IMR-90 (cell line): Measurements from ENCODE around the gene PAAF1. TPM values are rescaled to one million over a fixed set of nuclear protein-coding genes. Genes with fewer than 3 reads are reported as not detected.

Source experiments
- ATAC-seq: fragments of 200-7000 bp; cut with Tn5 transposase; 2 replicates; pipeline ENCODE4 v1.9.1; 2020; ENCODE audit warnings: low read depth, mild to moderate bottlenecking, moderate library complexity
- BruUV-seq: library from RNA; stranded (reverse); fragments of 400-500 nt; replicated peaks from 2 replicates; lab custom pipeline; 2021; lab: Mats Ljungman, UMichigan
- CTCF ChIA-PET: fragments of 300-600 bp; formaldehyde crosslinking; extraction: SDS; loops from one replicate; lab custom pipeline; 2021; ENCODE audit warnings: antibody characterized with exemption; lab: Yijun Ruan, JAX
- POLR2A ChIA-PET: fragments of 300-600 bp; sonication (Branson Sonifier 250); formaldehyde crosslinking; loops from one replicate; lab custom pipeline; 2022; ENCODE audit warnings: antibody characterized with exemption; ENCODE audit not compliant: unreplicated experiment; lab: Charles Lee
- DNase-seq: peaks from one replicate; pipeline ENCODE4 v3.0.0; 2013
- H2AFZ ChIP-seq: replicated peaks from 2 replicates; pipeline ENCODE3; 2013; ENCODE audit warnings: low read length, mild to moderate bottlenecking; ENCODE audit not compliant: poor library complexity
- H2AK5ac ChIP-seq: 2 replicates; pipeline ENCODE4 v1.6.1; 2013; ENCODE audit warnings: low read depth, low read length, inconsistent platforms
- H2AK9ac ChIP-seq: replicated peaks from 2 replicates; pipeline ENCODE3; 2013; ENCODE audit warnings: mild to moderate bottlenecking, low read depth, low read length, moderate library complexity; ENCODE audit not compliant: poor library complexity
- H2BK120ac ChIP-seq: 2 replicates; pipeline ENCODE4 v1.6.1; 2013; ENCODE audit warnings: low read depth, low read length, inconsistent platforms
- H2BK15ac ChIP-seq: 3 replicates; pipeline ENCODE4 v1.6.1; 2013; ENCODE audit warnings: low read depth, low read length, inconsistent platforms
- H2BK20ac ChIP-seq: 2 replicates; pipeline ENCODE4 v1.6.1; 2013; ENCODE audit warnings: low read depth, mild to moderate bottlenecking, inconsistent platforms, low read length, moderate library complexity
- H2BK5ac ChIP-seq: 2 replicates; pipeline ENCODE4 v1.6.1; 2013; ENCODE audit warnings: mild to moderate bottlenecking, low read depth, low read length, inconsistent platforms; ENCODE audit not compliant: poor library complexity, severe bottlenecking
- H3K14ac ChIP-seq: replicated peaks from 2 replicates; pipeline ENCODE4 v1.6.1; 2013; ENCODE audit warnings: low read depth, low read length, inconsistent platforms
- H3K18ac ChIP-seq: 2 replicates; pipeline ENCODE4 v1.6.1; 2013; ENCODE audit warnings: low read depth, low read length, control low read depth
- H3K23ac ChIP-seq: 2 replicates; pipeline ENCODE4 v1.6.1; 2013; ENCODE audit warnings: low read depth, low read length, inconsistent platforms
- H3K27ac ChIP-seq: 2 replicates; pipeline ENCODE4 v1.5.1; 2013; ENCODE audit warnings: mild to moderate bottlenecking, control low read depth, low read length; ENCODE audit not compliant: insufficient read depth
- H3K27me3 ChIP-seq: 2 replicates; pipeline ENCODE4 v1.6.1; 2013; ENCODE audit warnings: low read length; ENCODE audit not compliant: control insufficient read depth, insufficient read depth
- H3K36me3 ChIP-seq: 2 replicates; pipeline ENCODE4 v1.6.1; 2013; ENCODE audit warnings: low read length, mixed read lengths; ENCODE audit not compliant: control insufficient read depth, insufficient read depth
- H3K4ac ChIP-seq: 2 replicates; pipeline ENCODE4 v1.6.1; 2013; ENCODE audit warnings: low read depth, low read length, inconsistent platforms
- H3K4me1 ChIP-seq: 2 replicates; pipeline ENCODE4 v1.6.1; 2013; ENCODE audit warnings: low read length, mixed read lengths; ENCODE audit not compliant: control insufficient read depth, insufficient read depth
- H3K4me2 ChIP-seq: 2 replicates; pipeline ENCODE4 v1.6.1; 2013; ENCODE audit warnings: low read depth, mild to moderate bottlenecking, control low read depth, low read length, moderate library complexity
- H3K4me3 ChIP-seq: 2 replicates; pipeline ENCODE4 v1.5.1; 2013; ENCODE audit warnings: low read depth, mild to moderate bottlenecking, control low read depth, low read length, moderate library complexity; ENCODE audit not compliant: insufficient read depth
- H3K56ac ChIP-seq: 2 replicates; pipeline ENCODE4 v1.6.1; 2013; ENCODE audit warnings: low read length, inconsistent platforms; ENCODE audit not compliant: insufficient read depth; ENCODE audit errors: extremely low read depth
- H3K79me1 ChIP-seq, 2 experiments: 2 replicates each; pipeline ENCODE4 v1.6.1; 2013; ENCODE audit warnings: low read length in 2 of 2, inconsistent platforms in 1 of 2, low read depth in 1 of 2
- H3K9ac ChIP-seq: 2 replicates; pipeline ENCODE4 v1.6.1; 2013; ENCODE audit warnings: low read depth, low read length, control low read depth
- H3K9me1 ChIP-seq: 2 replicates; pipeline ENCODE4 v1.6.1; 2013; ENCODE audit warnings: low read length, inconsistent platforms; ENCODE audit not compliant: insufficient read depth
- H3K9me3 ChIP-seq: 2 replicates; pipeline ENCODE4 v1.6.1; 2013; ENCODE audit warnings: low read length; ENCODE audit not compliant: control insufficient read depth, insufficient read depth
- H4K20me1 ChIP-seq: 2 replicates; pipeline ENCODE4 v1.6.1; 2013; ENCODE audit warnings: low read length, inconsistent platforms; ENCODE audit not compliant: insufficient read depth
- H4K5ac ChIP-seq: 2 replicates; pipeline ENCODE4 v1.6.1; 2013; ENCODE audit warnings: mild to moderate bottlenecking, low read depth, low read length, control low read depth
- H4K8ac ChIP-seq, 2 experiments: 2 replicates each; pipeline ENCODE4 v1.6.1; 2013; ENCODE audit warnings: low read depth in 2 of 2, low read length in 2 of 2, control low read depth in 1 of 2, inconsistent platforms in 1 of 2
- H4K91ac ChIP-seq: 2 replicates; pipeline ENCODE4 v1.6.1; 2013; ENCODE audit warnings: low read depth, low read length, inconsistent platforms; ENCODE audit not compliant: insufficient read depth
- MXI1 ChIP-seq: IDR thresholded peaks from 2 replicates; pipeline ENCODE4 v1.6.1; 2012; ENCODE audit warnings: low read depth, mild to moderate bottlenecking, low read length, moderate library complexity, borderline replicate concordance
- POLR2A ChIP-seq: IDR thresholded peaks from 2 replicates; pipeline ENCODE4 v1.6.1; 2012; ENCODE audit warnings: mild to moderate bottlenecking, low read depth, low read length
- WGBS, 2 experiments: methylation state at CpG; one replicate each; pipeline versions ENCODE4 v1.1.5 to v1.1.7; 2013; ENCODE audit warnings: missing lambda C conversion rate in 2 of 2; ENCODE audit not compliant: insufficient read length in 1 of 2; ENCODE audit errors: extremely low coverage in 2 of 2; 5-methylcytosine and 5-hydroxymethylcytosine counted together
- dilution Hi-C: fragments of 300-500 bp; cut with HindIII; formaldehyde crosslinking; loops from one replicate; pipeline ENCODE4 v1.14.3; 2018; ENCODE audit warnings: low sequenced_read_pairs; ENCODE audit not compliant: unreplicated experiment
- in situ Hi-C: fragments of 300-500 bp; cut with MboI; formaldehyde crosslinking; loops from 3 replicates; pipeline ENCODE4 v1.14.3; 2019; ENCODE audit warnings: low sequenced_read_pairs, inconsistent platforms, mixed read lengths
- intact Hi-C: fragments of 100-400 bp; cut with micrococcal nuclease; formaldehyde crosslinking; loops from 2 replicates; pipeline ENCODE4 v1.10.0; 2022
- polyA plus RNA-seq, 3 experiments: library from polyadenylated mRNA; depleted of rRNA; stranded (reverse); fragments of >200 nt; gene quantifications; 2 replicates each; pipeline ENCODE4 v1.2.3, GENCODE V29; 2012; ENCODE audit warnings: low replicate concordance in 1 of 3
- total RNA-seq: library from RNA; depleted of rRNA; stranded (reverse); fragments of >200 nt; gene quantifications from 2 replicates; pipeline ENCODE4 v1.2.3, GENCODE V29; 2012

PAAF1 gene
- total and polyA plus RNA-seq, 2 of the 4 experiments (the other 2 are of a cell fraction): 15.1 to 16.4 TPM

DNA sequence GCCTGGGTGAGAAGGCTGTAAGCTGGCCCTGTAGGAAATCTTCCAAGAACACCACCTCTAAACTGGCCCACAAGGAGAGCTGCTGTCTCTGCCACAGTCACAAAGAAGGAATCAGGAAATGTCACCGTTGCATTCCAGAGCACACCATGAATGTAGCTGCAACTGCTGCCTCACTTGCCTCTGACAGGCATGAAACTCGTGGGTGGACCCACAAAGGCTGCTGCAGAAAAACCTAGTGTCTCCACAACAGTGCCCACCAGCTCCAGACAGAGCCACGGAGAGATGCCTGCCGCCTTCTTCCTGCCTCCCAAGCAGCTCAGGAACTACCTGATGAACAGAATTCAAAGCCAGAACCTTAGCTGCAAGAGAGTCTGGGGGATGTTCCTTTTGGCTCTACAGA lies 84.5 kb downstream of the PAAF1 start:
- no peak overlapping the region for H2AK5ac ChIP-seq
- no peaks in the 10 kb centered on the region for H3K4me1 ChIP-seq
- in situ Hi-C loops (loop anchor here (10.0 kb wide), 1 partner anchor 483 kb away; no protein-coding TSS in a partner anchor), intact Hi-C loops (loop anchor here (5.0 kb wide), 1 partner anchor 276 kb away; no protein-coding TSS in a partner anchor), dilution Hi-C loops (no loop called here)
- H2AK9ac ChIP-seq: no peak overlapping the region
- H3K27me3 ChIP-seq: no peaks in the 10 kb centered on the region
- H4K8ac ChIP-seq: peak overlapping the region in 1 of 2 experiments; percentile 26; a peak in 1 of 4 replicates
- H2BK5ac ChIP-seq: no peak overlapping the region
- peak; percentile 30 for ATAC-seq
- H3K56ac ChIP-seq: no peak overlapping the region
- H3K18ac ChIP-seq: no peak overlapping the region
- H3K4me3 ChIP-seq: no peak overlapping the region
- no peak overlapping the region for H4K91ac ChIP-seq
- H3K4me2 ChIP-seq: no peak overlapping the region
- H3K79me1 ChIP-seq: no peaks in the 10 kb centered on the region
- BruUV-seq: no TSS peak
- peak overlapping the region; percentile 9 for H2AFZ ChIP-seq
- WGBS, 2 experiments: 63% methylated on average over 1 of the region's 4 CpGs; no CpG with 5 or more reads in 1 of the 2 experiments
- H4K5ac ChIP-seq: no peak overlapping the region
- ChIA-PET CTCF (no interaction called here), POLR2A (no interaction called here)
- H3K4ac ChIP-seq: no peak overlapping the region
- H3K23ac ChIP-seq: no peak overlapping the region
- no peak overlapping the region for H3K27ac ChIP-seq
- peak overlapping the region; percentile 50; the same call in 1 of the 2 replicates for H2BK120ac ChIP-seq
- H2BK15ac ChIP-seq: no peak overlapping the region
- TF ChIP-seq MXI1 (0 out of 2 replicates have a peak, but pooled peaks have one; percentile 30), POLR2A (no peak)
- no peak overlapping the region for H2BK20ac ChIP-seq
- H3K9me1 ChIP-seq: no peaks in the 10 kb centered on the region
- peak; percentile 54 for DNase-seq
- no peak overlapping the region for H3K9ac ChIP-seq
- no peaks in the 10 kb centered on the region for H4K20me1 ChIP-seq
- H3K14ac ChIP-seq: no peak overlapping the region; the same call in 1 of the 2 replicates
- H3K9me3 ChIP-seq: no peaks in the 10 kb centered on the region
- no peaks in the 10 kb centered on the region for H3K36me3 ChIP-seq
